Neural cell (in vitro differentiated cells): ENCODE data around the gene SUSD4. TPM values are rescaled to one million over a fixed set of nuclear protein-coding genes. Genes with fewer than 3 reads are reported as not detected.

ENCODE experiments used
- H2AFZ ChIP-seq: fragments of 200-600, 300-800 bp; sonication (generic), shearing (Covaris generic); 2 replicates; pipeline ENCODE4 v1.6.0; 2014; ENCODE audit warnings: low read depth, mild to moderate bottlenecking, antibody characterized with exemption, low read length, moderate library complexity
- H3F3A ChIP-seq: fragments of 200-600 bp; shearing (Covaris generic); 2 replicates; pipeline ENCODE4 v1.6.1; 2016; ENCODE audit warnings: mild to moderate bottlenecking, moderate library complexity, mixed read lengths, antibody characterized with exemption, low read length; ENCODE audit not compliant: insufficient read depth, poor library complexity, severe bottlenecking
- H3K27ac ChIP-seq: fragments of 200-600, 300-800 bp; sonication (generic), shearing (Covaris generic); 2 replicates; pipeline ENCODE4 v1.5.1; 2014; ENCODE audit warnings: mild to moderate bottlenecking, low read length, moderate library complexity
- H3K27me3 ChIP-seq: fragments of 300-800, 200-600 bp; sonication (generic), shearing (Covaris generic); 2 replicates; pipeline ENCODE4 v1.6.0; 2014; ENCODE audit warnings: mild to moderate bottlenecking, low read depth, low read length, moderate library complexity; ENCODE audit not compliant: insufficient read depth
- H3K36me3 ChIP-seq: fragments of 300-800, 200-600 bp; sonication (generic), shearing (Covaris generic); 2 replicates; pipeline ENCODE4 v1.5.1; 2014; ENCODE audit warnings: mild to moderate bottlenecking, antibody characterized with exemption, low read length, moderate library complexity; ENCODE audit not compliant: insufficient read depth
- H3K4me2 ChIP-seq: fragments of 300-800, 200-600 bp; sonication (generic), shearing (Covaris generic); 2 replicates; pipeline ENCODE4 v1.6.0; 2014; ENCODE audit warnings: mild to moderate bottlenecking, low read length
- H3K4me3 ChIP-seq: fragments of 300-800, 200-600 bp; sonication (generic), shearing (Covaris generic); 2 replicates; pipeline ENCODE4 v1.5.1; 2014; ENCODE audit warnings: mild to moderate bottlenecking, low read length, moderate library complexity
- H3K79me2 ChIP-seq: fragments of 200-600 bp; shearing (Covaris generic); replicated peaks from 2 replicates; pipeline ENCODE4 v1.6.0; 2014; ENCODE audit warnings: mild to moderate bottlenecking, low read length, moderate library complexity; ENCODE audit not compliant: insufficient read depth
- H3K9ac ChIP-seq: fragments of 300-800, 200-600 bp; sonication (generic), shearing (Covaris generic); 2 replicates; pipeline ENCODE4 v1.6.1; 2016; ENCODE audit warnings: mild to moderate bottlenecking, low read length, mixed read lengths
- H3K9me2 ChIP-seq: fragments of 200-600 bp; shearing (Covaris generic); 2 replicates; pipeline ENCODE4 v1.6.1; 2016; ENCODE audit warnings: mild to moderate bottlenecking, low read length, mixed read lengths; ENCODE audit not compliant: insufficient read depth
- H3K9me3 ChIP-seq: fragments of 200-600, 300-800 bp; sonication (generic), shearing (Covaris generic); 2 replicates; pipeline ENCODE4 v1.6.1; 2016; ENCODE audit warnings: mild to moderate bottlenecking, mixed run types, low read length, moderate library complexity, mixed read lengths
- H4K20me1 ChIP-seq: fragments of 200-600 bp; shearing (Covaris generic); 2 replicates; pipeline ENCODE4 v1.6.1; 2016; ENCODE audit warnings: mild to moderate bottlenecking, mixed run types; ENCODE audit not compliant: insufficient read depth
- EP300 ChIP-seq: fragments of 450-650 bp; conservative IDR thresholded peaks from 2 replicates; pipeline ENCODE4 v1.6.1; 2014; ENCODE audit warnings: antibody characterized with exemption, mild to moderate bottlenecking, moderate library complexity; ENCODE audit not compliant: poor library complexity, severe bottlenecking
- EZH2 ChIP-seq: fragments of 200-600, 300-800 bp; shearing (Covaris generic), sonication (generic); IDR thresholded peaks from 2 replicates; pipeline ENCODE4 v1.6.1; 2014; ENCODE audit warnings: antibody characterized with exemption, low read length, borderline replicate concordance, mild to moderate bottlenecking; ENCODE audit not compliant: insufficient read depth, poor library complexity, severe bottlenecking
- MXI1 ChIP-seq: fragments of 450-650 bp; conservative IDR thresholded peaks from 2 replicates; pipeline ENCODE4 v1.6.1; 2014; ENCODE audit warnings: antibody characterized with exemption, mild to moderate bottlenecking; ENCODE audit not compliant: poor library complexity, severe bottlenecking
- POLR2AphosphoS5 ChIP-seq: IDR thresholded peaks from 2 replicates; pipeline ENCODE4 v1.6.1; 2012
- RAD21 ChIP-seq: fragments of 450-650 bp; conservative IDR thresholded peaks from 2 replicates; pipeline ENCODE4 v1.6.1; 2014; ENCODE audit warnings: antibody characterized with exemption, mild to moderate bottlenecking, moderate library complexity
- SMC3 ChIP-seq: fragments of 450-650 bp; conservative IDR thresholded peaks from 2 replicates; pipeline ENCODE4 v1.6.1; 2014; ENCODE audit warnings: antibody characterized with exemption, mild to moderate bottlenecking, moderate library complexity; ENCODE audit not compliant: poor library complexity
- TAF1 ChIP-seq: IDR thresholded peaks from 2 replicates; pipeline ENCODE4 v1.6.1; 2012; ENCODE audit warnings: low read depth
- polyA plus RNA-seq: library from polyadenylated mRNA; depleted of rRNA; stranded (reverse); fragments of >200 nt; gene quantifications from 2 replicates; pipeline ENCODE4 v1.2.3, GENCODE V29; 2014
- TF ChIP-seq, protein P1 (sequence below): fragments of 450-650 bp; IDR thresholded peaks from 2 replicates; pipeline ENCODE4 v1.5.1; 2014; ENCODE audit warnings: antibody characterized with exemption, mild to moderate bottlenecking, moderate library complexity; ENCODE audit not compliant: poor library complexity, severe bottlenecking
- TF ChIP-seq, protein P2 (sequence below): IDR thresholded peaks from 2 replicates; pipeline ENCODE4 v1.6.1; 2012; ENCODE audit warnings: borderline replicate concordance

Gene SUSD4
- polyA plus RNA-seq, 1 donor from 2014 or later, result 31.5 TPM

DNA sequence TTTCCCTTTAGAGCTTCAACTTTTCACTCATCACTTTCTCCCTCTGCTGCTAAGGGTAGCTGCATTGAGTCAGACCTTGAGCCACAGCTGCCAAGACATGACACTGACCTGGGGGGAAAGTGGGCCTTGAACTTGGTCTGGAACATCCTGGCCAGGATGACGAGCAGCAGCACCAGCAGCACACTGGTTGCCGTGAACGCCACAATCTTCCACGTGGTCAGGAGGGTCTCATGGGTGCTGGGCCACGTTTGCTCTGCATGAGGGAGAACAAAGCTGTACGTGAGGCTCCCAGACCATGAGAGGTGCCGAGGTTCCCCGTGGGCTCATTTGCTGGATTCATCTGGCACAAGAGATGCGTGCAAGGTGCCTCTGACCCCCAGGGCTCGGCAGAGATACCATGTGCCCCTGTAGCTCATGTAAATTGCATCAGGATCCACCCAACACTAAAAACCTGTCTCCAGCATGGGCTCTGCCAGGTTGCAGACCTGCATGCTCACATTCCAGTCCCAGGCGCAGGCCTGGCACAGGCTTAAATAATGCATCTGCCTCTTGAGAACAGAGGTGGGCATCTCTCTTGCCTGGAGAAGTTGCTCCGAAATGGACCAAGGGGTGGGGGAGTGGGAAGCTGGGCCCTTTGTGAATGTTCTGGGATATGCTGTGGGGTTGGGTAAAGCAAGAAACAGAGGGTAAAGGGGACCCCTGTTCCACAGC, 136.3 kb downstream of the SUSD4 start:
- Histone ChIP-seq H3K4me3 (no peak overlapping the region), H4K20me1 (no peaks in the 10 kb centered on the region), H3K9me3 (no peaks in the 10 kb centered on the region), H3K4me2 (no peak overlapping the region), H3K27ac (no peak overlapping the region), H3F3A (no peaks in the 10 kb centered on the region), H3K79me2 (no peaks in the 10 kb centered on the region), H3K36me3 (no peaks in the 10 kb centered on the region), H2AFZ (no peak overlapping the region), H3K27me3 (no peaks in the 10 kb centered on the region), H3K9me2 (no peaks in the 10 kb centered on the region), H3K9ac (no peak overlapping the region)
- TF ChIP-seq SMC3 (no peak), TAF1 (no peak), RAD21 (no peak), POLR2AphosphoS5 (no peak), EZH2 (no peak), EP300 (no peak), MXI1 (no peak)
- TF ChIP-seq, protein P1, sequence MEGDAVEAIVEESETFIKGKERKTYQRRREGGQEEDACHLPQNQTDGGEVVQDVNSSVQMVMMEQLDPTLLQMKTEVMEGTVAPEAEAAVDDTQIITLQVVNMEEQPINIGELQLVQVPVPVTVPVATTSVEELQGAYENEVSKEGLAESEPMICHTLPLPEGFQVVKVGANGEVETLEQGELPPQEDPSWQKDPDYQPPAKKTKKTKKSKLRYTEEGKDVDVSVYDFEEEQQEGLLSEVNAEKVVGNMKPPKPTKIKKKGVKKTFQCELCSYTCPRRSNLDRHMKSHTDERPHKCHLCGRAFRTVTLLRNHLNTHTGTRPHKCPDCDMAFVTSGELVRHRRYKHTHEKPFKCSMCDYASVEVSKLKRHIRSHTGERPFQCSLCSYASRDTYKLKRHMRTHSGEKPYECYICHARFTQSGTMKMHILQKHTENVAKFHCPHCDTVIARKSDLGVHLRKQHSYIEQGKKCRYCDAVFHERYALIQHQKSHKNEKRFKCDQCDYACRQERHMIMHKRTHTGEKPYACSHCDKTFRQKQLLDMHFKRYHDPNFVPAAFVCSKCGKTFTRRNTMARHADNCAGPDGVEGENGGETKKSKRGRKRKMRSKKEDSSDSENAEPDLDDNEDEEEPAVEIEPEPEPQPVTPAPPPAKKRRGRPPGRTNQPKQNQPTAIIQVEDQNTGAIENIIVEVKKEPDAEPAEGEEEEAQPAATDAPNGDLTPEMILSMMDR, result no peak
- TF ChIP-seq, protein P2, sequence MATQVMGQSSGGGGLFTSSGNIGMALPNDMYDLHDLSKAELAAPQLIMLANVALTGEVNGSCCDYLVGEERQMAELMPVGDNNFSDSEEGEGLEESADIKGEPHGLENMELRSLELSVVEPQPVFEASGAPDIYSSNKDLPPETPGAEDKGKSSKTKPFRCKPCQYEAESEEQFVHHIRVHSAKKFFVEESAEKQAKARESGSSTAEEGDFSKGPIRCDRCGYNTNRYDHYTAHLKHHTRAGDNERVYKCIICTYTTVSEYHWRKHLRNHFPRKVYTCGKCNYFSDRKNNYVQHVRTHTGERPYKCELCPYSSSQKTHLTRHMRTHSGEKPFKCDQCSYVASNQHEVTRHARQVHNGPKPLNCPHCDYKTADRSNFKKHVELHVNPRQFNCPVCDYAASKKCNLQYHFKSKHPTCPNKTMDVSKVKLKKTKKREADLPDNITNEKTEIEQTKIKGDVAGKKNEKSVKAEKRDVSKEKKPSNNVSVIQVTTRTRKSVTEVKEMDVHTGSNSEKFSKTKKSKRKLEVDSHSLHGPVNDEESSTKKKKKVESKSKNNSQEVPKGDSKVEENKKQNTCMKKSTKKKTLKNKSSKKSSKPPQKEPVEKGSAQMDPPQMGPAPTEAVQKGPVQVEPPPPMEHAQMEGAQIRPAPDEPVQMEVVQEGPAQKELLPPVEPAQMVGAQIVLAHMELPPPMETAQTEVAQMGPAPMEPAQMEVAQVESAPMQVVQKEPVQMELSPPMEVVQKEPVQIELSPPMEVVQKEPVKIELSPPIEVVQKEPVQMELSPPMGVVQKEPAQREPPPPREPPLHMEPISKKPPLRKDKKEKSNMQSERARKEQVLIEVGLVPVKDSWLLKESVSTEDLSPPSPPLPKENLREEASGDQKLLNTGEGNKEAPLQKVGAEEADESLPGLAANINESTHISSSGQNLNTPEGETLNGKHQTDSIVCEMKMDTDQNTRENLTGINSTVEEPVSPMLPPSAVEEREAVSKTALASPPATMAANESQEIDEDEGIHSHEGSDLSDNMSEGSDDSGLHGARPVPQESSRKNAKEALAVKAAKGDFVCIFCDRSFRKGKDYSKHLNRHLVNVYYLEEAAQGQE, result no peak

DNA sequence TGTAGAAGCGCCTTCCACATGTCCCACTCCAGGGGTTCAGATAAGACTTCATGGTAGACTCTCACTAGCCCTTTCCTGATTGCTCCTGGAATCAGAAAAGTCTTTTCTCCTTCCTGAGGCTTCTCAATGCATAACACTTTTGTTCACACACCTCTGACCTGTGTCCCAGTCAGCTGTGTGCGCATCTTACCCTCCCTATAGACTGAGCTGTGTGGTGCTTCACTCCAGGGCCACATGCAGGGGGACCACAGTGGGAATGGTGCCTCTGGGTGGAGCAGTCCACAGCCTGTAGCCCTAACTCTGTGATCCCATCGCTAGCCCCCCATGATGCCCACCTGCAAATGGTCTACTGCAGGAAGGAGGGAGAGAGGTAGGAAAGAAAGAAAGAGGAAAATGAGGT, 136.9 kb downstream of the SUSD4 start:
- Histone ChIP-seq H3K9ac (no peak overlapping the region), H3K9me2 (no peaks in the 10 kb centered on the region), H3K36me3 (no peaks in the 10 kb centered on the region), H3K27me3 (no peaks in the 10 kb centered on the region), H2AFZ (no peak overlapping the region), H3F3A (no peaks in the 10 kb centered on the region), H3K4me3 (no peak overlapping the region), H3K27ac (no peak overlapping the region), H3K79me2 (no peaks in the 10 kb centered on the region), H3K9me3 (no peaks in the 10 kb centered on the region), H3K4me2 (no peak overlapping the region), H4K20me1 (no peaks in the 10 kb centered on the region)
- TF ChIP-seq RAD21 (no peak), POLR2AphosphoS5 (no peak), EP300 (no peak), EZH2 (no peak), SMC3 (no peak), MXI1 (no peak), TAF1 (no peak)
- TF ChIP-seq, protein P1, result no peak
- TF ChIP-seq, protein P2, result no peak
